HepG2 (cell line): Measurements from ENCODE around the gene EVA1A. TPM values are rescaled to one million over a fixed set of nuclear protein-coding genes. Genes with fewer than 3 reads are reported as not detected.

Experiments used
- ATAC-seq: fragments of 200-7000 bp; cut with Tn5 transposase; 3 replicates; pipeline ENCODE4 v1.9.1; 2020; ENCODE audit warnings: mild to moderate bottlenecking, moderate library complexity
- BruUV-seq: library from RNA; stranded (reverse); fragments of 400-500 nt; replicated peaks from 2 replicates; lab custom pipeline; 2021; lab: Mats Ljungman, UMichigan
- CTCF ChIA-PET: fragments of 300-600 bp; formaldehyde crosslinking; extraction: SDS; loops from one replicate; lab custom pipeline; 2021; ENCODE audit warnings: low total read pairs, inconsistent platforms, low intra/inter-chr PET ratio; lab: Yijun Ruan, JAX
- POLR2A ChIA-PET: fragments of 350-600 bp; sonication (Branson Sonifier 250); formaldehyde crosslinking; loops from one replicate; lab custom pipeline; 2020; ENCODE audit warnings: antibody characterized with exemption, inconsistent platforms; lab: Yijun Ruan, JAX
- DNase-seq: peaks from one replicate; pipeline ENCODE4 v3.0.0-alpha.2; 2015; ENCODE audit warnings: low spot score
- FAIRE-seq: peaks from 3 replicates; lab custom pipeline; 2011; peaks lifted over from hg19 to GRCh38; lab: Jason Lieb, UNC
- H2AFZ ChIP-seq: one replicate; pipeline ENCODE4 v1.6.1; 2011; ENCODE audit warnings: low read length, inconsistent platforms
- H3K27ac ChIP-seq: fragments of 300-600 bp; 3 replicates; pipeline ENCODE4 v1.8.0; 2011; ENCODE audit warnings: mixed run types, mild to moderate bottlenecking, mixed read lengths, low read length, inconsistent platforms; ENCODE audit not compliant: insufficient read depth; ENCODE audit errors: extremely low read length
- H3K27me3 ChIP-seq, 2 experiments: fragments of 200-600 bp in 1 of 2; 2 replicates in 1 of 2; 3 replicates in 1 of 2; pipeline versions ENCODE4 v1.6.0 to v1.8.0; 2011; ENCODE audit warnings: low read length in 2 of 2, mild to moderate bottlenecking in 2 of 2, moderate library complexity in 2 of 2, inconsistent platforms in 1 of 2; ENCODE audit not compliant: insufficient read depth in 2 of 2, control insufficient read depth in 1 of 2
- H3K36me3 ChIP-seq, 2 experiments: fragments of 200-600 bp in 1 of 2; replicated peaks in 1 of 2; 2 replicates in 1 of 2; 3 replicates in 1 of 2; pipeline versions ENCODE4 v1.5.1 to v1.8.0; 2011; ENCODE audit warnings: low read length in 2 of 2, inconsistent platforms in 1 of 2; ENCODE audit not compliant: insufficient read depth in 2 of 2, control insufficient read depth in 1 of 2
- H3K4me1 ChIP-seq: 2 replicates; pipeline ENCODE4 v1.5.1; 2012; ENCODE audit warnings: low read length, inconsistent platforms; ENCODE audit not compliant: insufficient read depth
- H3K4me2 ChIP-seq: 2 replicates; pipeline ENCODE4 v1.6.0; 2011; ENCODE audit warnings: low read depth, low read length, inconsistent platforms
- H3K4me3 ChIP-seq, 3 experiments: fragments of 200-600 bp in 1 of 3; sonication (generic), shearing (Covaris generic) in 1 of 3; replicated peaks in 1 of 3; 2 replicates each; pipeline ENCODE4 v1.5.1; 2011 to 2016; ENCODE audit warnings: low read length in 3 of 3, inconsistent platforms in 2 of 3, low read depth in 2 of 3, mild to moderate bottlenecking in 2 of 3, control low read depth in 1 of 3, mixed read lengths in 1 of 3; ENCODE audit not compliant: insufficient read depth in 1 of 3
- H3K79me2 ChIP-seq: one replicate; pipeline ENCODE4 v1.6.1; 2011; ENCODE audit warnings: low read length, inconsistent platforms; ENCODE audit not compliant: insufficient read depth
- H3K9ac ChIP-seq: 2 replicates; pipeline ENCODE4 v1.6.0; 2011; ENCODE audit warnings: mild to moderate bottlenecking, low read depth, low read length, inconsistent platforms; ENCODE audit not compliant: insufficient read depth
- H3K9me3 ChIP-seq: 2 replicates; pipeline ENCODE4 v1.5.1; 2012; ENCODE audit warnings: mild to moderate bottlenecking, low read length
- H4K20me1 ChIP-seq: 2 replicates; pipeline ENCODE4 v1.6.0; 2011; ENCODE audit warnings: inconsistent platforms, mild to moderate bottlenecking, low read length, moderate library complexity; ENCODE audit not compliant: insufficient read depth
- ATRX ChIP-seq: sonication (generic); formaldehyde crosslinking; IDR thresholded peaks from 2 replicates; pipeline ENCODE4 v1.4.0; 2020; ENCODE audit warnings: missing genetic modification reagents, borderline replicate concordance
- EP300 ChIP-seq, 3 experiments: sonication (generic) in 1 of 3; formaldehyde crosslinking in 1 of 3; IDR thresholded peaks; 2 replicates each; pipeline versions ENCODE4 v1.5.1 to v1.6.1; 2011 to 2020; ENCODE audit warnings: low read depth in 2 of 3, low read length in 2 of 3, borderline replicate concordance in 1 of 3, improper control_type of control experiment in 1 of 3, mild to moderate bottlenecking in 1 of 3, missing genetic modification reagents in 1 of 3, moderate library complexity in 1 of 3
- KDM5B ChIP-seq: sonication (generic); formaldehyde crosslinking; IDR thresholded peaks from 2 replicates; pipeline ENCODE4 v1.4.0; 2020; ENCODE audit warnings: missing genetic modification reagents, mild to moderate bottlenecking, borderline replicate concordance
- MEIS1 ChIP-seq: sonication (generic); formaldehyde crosslinking; IDR thresholded peaks from 2 replicates; pipeline ENCODE4 v1.9.0; 2021; ENCODE audit warnings: mild to moderate bottlenecking, missing genetic modification reagents, moderate library complexity, borderline replicate concordance
- NR2F1 ChIP-seq, 2 experiments: fragments of 450-650 bp in 1 of 2; formaldehyde crosslinking in 1 of 2; IDR thresholded peaks; 2 replicates each; pipeline versions ENCODE4 v1.5.0 to v1.6.1; 2016 to 2020; ENCODE audit warnings: mild to moderate bottlenecking in 1 of 2, missing compliant biosample characterization in 1 of 2, missing genetic modification reagents in 1 of 2, moderate library complexity in 1 of 2
- RORA ChIP-seq: sonication (generic); formaldehyde crosslinking; IDR thresholded peaks from 2 replicates; pipeline ENCODE4 v1.5.0; 2020; ENCODE audit warnings: mild to moderate bottlenecking, missing genetic modification reagents, moderate library complexity
- TCF7 ChIP-seq: sonication (generic); IDR thresholded peaks from 2 replicates; pipeline ENCODE4 v1.6.1; 2016; ENCODE audit warnings: antibody characterized with exemption, low read depth
- U2AF2 ChIP-seq: fragments of 200-400 bp; formaldehyde crosslinking; IDR thresholded peaks from 2 replicates; pipeline ENCODE4 v1.6.1; 2017; ENCODE audit warnings: low read depth, mild to moderate bottlenecking, low read length
- ZBTB43 ChIP-seq: sonication (generic); formaldehyde crosslinking; conservative IDR thresholded peaks from 2 replicates; pipeline ENCODE4 v1.4.0; 2020; ENCODE audit warnings: missing genetic modification reagents
- ZFP62 ChIP-seq: sonication (generic); formaldehyde crosslinking; IDR thresholded peaks from 2 replicates; pipeline ENCODE4 v1.4.0; 2020; ENCODE audit warnings: missing genetic modification reagents
- ZMYM4 ChIP-seq: sonication (generic); formaldehyde crosslinking; IDR thresholded peaks from 2 replicates; pipeline ENCODE4 v1.8.1; 2023; ENCODE audit warnings: mild to moderate bottlenecking, missing genetic modification reagents
- ZNF18 ChIP-seq: sonication (generic); formaldehyde crosslinking; IDR thresholded peaks from 2 replicates; pipeline ENCODE4 v1.8.0; 2022; ENCODE audit warnings: mild to moderate bottlenecking, missing genetic modification reagents; ENCODE audit not compliant: insufficient replicate concordance
- ZNF205 ChIP-seq: IDR thresholded peaks from 2 replicates; pipeline ENCODE4 v1.6.1; 2018; ENCODE audit warnings: missing biosample characterization, missing genetic modification reagents
- ZNF605 ChIP-seq: sonication (generic); formaldehyde crosslinking; IDR thresholded peaks from 2 replicates; pipeline ENCODE4 v1.8.0; 2022; ENCODE audit warnings: mild to moderate bottlenecking, missing genetic modification reagents
- ZNF607 ChIP-seq: sonication (generic); formaldehyde crosslinking; IDR thresholded peaks from 2 replicates; pipeline ENCODE4 v1.5.1; 2020; ENCODE audit warnings: missing genetic modification reagents, mild to moderate bottlenecking, borderline replicate concordance
- ZNF619 ChIP-seq: sonication (generic); formaldehyde crosslinking; IDR thresholded peaks from 2 replicates; pipeline ENCODE4 v1.4.0; 2020; ENCODE audit warnings: mild to moderate bottlenecking, missing genetic modification reagents
- WGBS: methylation state at CpG from one replicate; pipeline ENCODE4 v1.1.6; 2017; ENCODE audit warnings: low lambda C conversion rate; 5-methylcytosine and 5-hydroxymethylcytosine counted together
- in situ Hi-C: cut with HindIII; loops from 2 replicates; pipeline ENCODE4 v1.10.0; 2017; ENCODE audit warnings: low pct_unique_long_range_greater_than_20kb; ENCODE audit not compliant: extremely low pct_ligation_motif_present
- intact Hi-C: fragments of 100-400 bp; cut with micrococcal nuclease; formaldehyde crosslinking; loops from one replicate; pipeline ENCODE4 v1.10.0; 2022; ENCODE audit not compliant: unreplicated experiment
- polyA plus RNA-seq, 8 experiments: library from polyadenylated mRNA; depleted of rRNA in 3 of 8; stranded (reverse) in 7 of 8; unstranded in 1 of 8; fragments of >200 nt; fragmentation: Illumina TruSeq in 4 of 8; extraction: Trizol in 4 of 8; gene quantifications; 2 replicates each; pipeline versions ENCODE4 v1.2.1 to v1.2.3, GENCODE V29; 2011 to 2016; ENCODE audit warnings: low read depth in 4 of 8, missing spikeins in 1 of 8, mixed read lengths in 1 of 8; ENCODE audit not compliant: insufficient read depth in 1 of 8
- total RNA-seq, 5 experiments: library from RNA; depleted of rRNA; stranded (reverse); fragments of >200 nt; fragmentation: Illumina TruSeq; extraction: Trizol; gene quantifications; 2 replicates each; pipeline ENCODE4 v1.2.3, GENCODE V29; 2016; ENCODE audit warnings: low read depth in 1 of 5
- TF ChIP-seq, protein P1 (sequence below): sonication (generic); formaldehyde crosslinking; IDR thresholded peaks from 2 replicates; pipeline ENCODE4 v1.5.0; 2020; ENCODE audit warnings: mild to moderate bottlenecking, missing genetic modification reagents

The EVA1A gene
- total and polyA plus RNA-seq, 2 of the 13 experiments (the other 11 are each of a cell fraction or from before 2014, with no cell fraction given) = 57.5 to 57.8 TPM

GRCh38 chr2:75498907-75499306, 61.8 kb downstream of the EVA1A start (continued):
- TF ChIP-seq ZNF18 (no peak), NR2F1 (CRISPR knock-in tag; IDR thresholded peaks at IDR 0.05) (no peak), ZNF205 (CRISPR knock-in tag) (no peak), KDM5B (no peak), MEIS1 (CRISPR knock-in tag) (no peak), ZNF619 (CRISPR knock-in tag) (no peak), U2AF2 (no peak), ZMYM4 (no peak)

- Histone ChIP-seq H3K9me3 (no peaks in the 10 kb centered on the region), H3K36me3 (peaks cover 36 to 74% of the 10 kb centered on the region in 2 experiments), H3K9ac (no peak overlapping the region), H3K4me2 (no peak overlapping the region), H2AFZ (no peak overlapping the region), H3K79me2 (peaks cover 86% of the 10 kb centered on the region), H3K27ac (no peak overlapping the region), H4K20me1 (peaks cover 3% of the 10 kb centered on the region; the same call in 1 of the 2 replicates), H3K27me3 (no peaks in the 10 kb centered on the region), H3K4me3 (no peak overlapping the region), H3K4me1 (peaks cover 85% of the 10 kb centered on the region)
- no peak for DNase-seq
- intact Hi-C loops = no loop called here
- no peak for ATAC-seq
- ChIA-PET POLR2A (interaction anchor here (0.7 kb wide), 1 partner anchor 29 kb away, joined by 3 read pairs; no protein-coding TSS in a partner anchor), CTCF (no interaction called here)
- no peak for FAIRE-seq
- BruUV-seq = no TSS peak
- in situ Hi-C loops = no loop called here
- WGBS = 78% methylated on average over 5 of the region's 5 CpGs
- TF ChIP-seq ATRX (CRISPR knock-in tag) (no peak), ZBTB43 (CRISPR knock-in tag) (no peak), ZFP62 (CRISPR knock-in tag) (no peak), EP300 (IDR thresholded peaks at IDR 0.05; ENCODE audit: low read depth in 2 of 2, low read length in 2 of 2) (no peak), EP300 (CRISPR knock-in tag; IDR thresholded peaks at IDR 0.05; ENCODE audit: borderline replicate concordance) (no peak), RORA (CRISPR knock-in tag) (no peak), TCF7 (no peak), ZNF607 (no peak), ZNF605 (CRISPR knock-in tag) (no peak)
- TF ChIP-seq, protein P1, sequence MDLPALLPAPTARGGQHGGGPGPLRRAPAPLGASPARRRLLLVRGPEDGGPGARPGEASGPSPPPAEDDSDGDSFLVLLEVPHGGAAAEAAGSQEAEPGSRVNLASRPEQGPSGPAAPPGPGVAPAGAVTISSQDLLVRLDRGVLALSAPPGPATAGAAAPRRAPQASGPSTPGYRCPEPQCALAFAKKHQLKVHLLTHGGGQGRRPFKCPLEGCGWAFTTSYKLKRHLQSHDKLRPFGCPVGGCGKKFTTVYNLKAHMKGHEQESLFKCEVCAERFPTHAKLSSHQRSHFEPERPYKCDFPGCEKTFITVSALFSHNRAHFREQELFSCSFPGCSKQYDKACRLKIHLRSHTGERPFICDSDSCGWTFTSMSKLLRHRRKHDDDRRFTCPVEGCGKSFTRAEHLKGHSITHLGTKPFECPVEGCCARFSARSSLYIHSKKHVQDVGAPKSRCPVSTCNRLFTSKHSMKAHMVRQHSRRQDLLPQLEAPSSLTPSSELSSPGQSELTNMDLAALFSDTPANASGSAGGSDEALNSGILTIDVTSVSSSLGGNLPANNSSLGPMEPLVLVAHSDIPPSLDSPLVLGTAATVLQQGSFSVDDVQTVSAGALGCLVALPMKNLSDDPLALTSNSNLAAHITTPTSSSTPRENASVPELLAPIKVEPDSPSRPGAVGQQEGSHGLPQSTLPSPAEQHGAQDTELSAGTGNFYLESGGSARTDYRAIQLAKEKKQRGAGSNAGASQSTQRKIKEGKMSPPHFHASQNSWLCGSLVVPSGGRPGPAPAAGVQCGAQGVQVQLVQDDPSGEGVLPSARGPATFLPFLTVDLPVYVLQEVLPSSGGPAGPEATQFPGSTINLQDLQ (CRISPR knock-in tag) = no peak
Measured at GRCh38 chr2:75497256-75497655, 63.5 kb downstream of the EVA1A start.
